Measurements from ENCODE around the gene NADSYN1.

- TF ChIP-seq ZNF704 (tag by site-specific recombination; IDR thresholded peaks at IDR 0.05) (no peak), SALL2 (tag by site-specific recombination; IDR thresholded peaks at IDR 0.05; ENCODE audit: borderline replicate concordance) (no peak), CTCF (tag by site-specific recombination; IDR thresholded peaks at IDR 0.05) (no peak), PBX3 (CRISPR knock-in tag; IDR thresholded peaks at IDR 0.05) (no peak), ZNF510 (tag by site-specific recombination; IDR thresholded peaks at IDR 0.05; ENCODE audit: insufficient replicate concordance) (no peak), AEBP2 (tag by site-specific recombination; IDR thresholded peaks at IDR 0.05; ENCODE audit: borderline replicate concordance) (no peak)
These were observed 95.7 kb downstream of the NADSYN1 start for GRCh38 chr11:71548716-71549151.
